Testis (tissue), 3 donors: Measurements from ENCODE around the gene RGS7. TPM values are rescaled to one million over a fixed set of nuclear protein-coding genes. Genes with fewer than 3 reads are reported as not detected.
"Not testable (repeated sequence)": the region's sequence is repeated elsewhere in the genome, so short reads cannot be mapped to it uniquely, and the experiment has no call there.

Experiments used
- DNase-seq: peaks from one replicate; pipeline ENCODE4 v3.0.0-alpha.2; 2019
- H3K27ac ChIP-seq, 2 donors: fragments of 200-600 bp; sonication (generic); one replicate each; pipeline ENCODE4 v1.5.1; 2019
- H3K27me3 ChIP-seq: fragments of 200-600 bp; sonication (generic); one replicate; pipeline ENCODE4 v1.5.1; 2019
- H3K36me3 ChIP-seq: fragments of 200-600 bp; sonication (generic); one replicate; pipeline ENCODE4 v1.5.1; 2017; ENCODE audit warnings: low read depth; ENCODE audit errors: missing control alignments
- H3K4me1 ChIP-seq: fragments of 200-600 bp; sonication (generic); one replicate; pipeline ENCODE4 v1.5.1; 2019
- H3K4me3 ChIP-seq, 2 donors: fragments of 200-600 bp; sonication (generic); one replicate each; pipeline ENCODE4 v1.5.1; 2017 to 2019
- H3K9me3 ChIP-seq: fragments of 200-600 bp; sonication (generic); one replicate; pipeline ENCODE4 v1.5.1; 2017
- POLR2A ChIP-seq: fragments of 450-650 bp; IDR thresholded peaks from one replicate; pipeline ENCODE4 v1.6.1; 2017; ENCODE audit warnings: antibody characterized with exemption, mild to moderate bottlenecking, moderate library complexity
- WGBS, 2 donors: methylation state at CpG; one replicate each; pipeline ENCODE4 v1.1.5; 2018; 5-methylcytosine and 5-hydroxymethylcytosine counted together
- intact Hi-C: fragments of 100-400 bp; cut with DNase I; formaldehyde crosslinking; loops from one replicate; pipeline ENCODE4 v1.15.1; 2023; ENCODE audit warnings: low total_unique reads
- polyA plus RNA-seq: library from polyadenylated mRNA; stranded (reverse); fragments of 350-450 nt; fragmentation: Illumina TruSeq; extraction: RNeasy Lipid Tissue Mini Kit (QIAGEN cat#74804); gene quantifications from one replicate; pipeline ENCODE4 v1.2.3, GENCODE V29; 2014; ENCODE audit warnings: low read depth, low replicate concordance; ENCODE audit not compliant: insufficient read depth
- total RNA-seq, 2 donors: library from RNA; depleted of rRNA; stranded (reverse); fragments of >200 nt; gene quantifications; one replicate each; pipeline ENCODE4 v1.2.3, GENCODE V29; 2016
- TF ChIP-seq, protein P1 (sequence below), 3 experiments: fragments of 450-650 bp in 2 of 3; fragments of 200-600 bp in 1 of 3; sonication (generic) in 1 of 3; IDR thresholded peaks; one replicate each; pipeline ENCODE4 v1.5.1; 2016 to 2019; ENCODE audit warnings: antibody characterized with exemption in 3 of 3, mild to moderate bottlenecking in 2 of 3, moderate library complexity in 1 of 3

Gene RGS7
- total and polyA plus RNA-seq, 3 donors from 2014 or later, result 5.0 to 6.6 (median 5.4) TPM

DNA sequence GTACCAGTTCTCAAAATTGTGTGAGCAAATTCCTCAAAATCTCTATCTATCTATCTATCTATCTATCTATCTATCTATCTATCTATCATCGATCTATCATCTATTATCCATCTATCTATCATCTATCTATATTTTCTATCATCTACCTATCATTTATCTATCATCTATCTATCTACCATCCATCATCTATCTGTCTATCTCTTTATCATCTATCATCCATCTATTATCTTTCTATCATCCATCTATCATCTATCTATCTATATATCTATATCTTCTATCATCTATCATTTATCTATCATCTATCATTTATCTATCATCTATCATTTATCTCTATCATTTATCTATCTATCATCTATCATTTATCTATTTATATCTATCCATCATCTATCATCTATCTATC lies 380.3 kb downstream of the RGS7 start:
- 93 to 100% methylated on average over 1 of the region's 1 CpG for WGBS, 2 donors
- H3K9me3 ChIP-seq, result no peaks in the 10 kb centered on the region
- intact Hi-C loops, result no loop called here

DNA sequence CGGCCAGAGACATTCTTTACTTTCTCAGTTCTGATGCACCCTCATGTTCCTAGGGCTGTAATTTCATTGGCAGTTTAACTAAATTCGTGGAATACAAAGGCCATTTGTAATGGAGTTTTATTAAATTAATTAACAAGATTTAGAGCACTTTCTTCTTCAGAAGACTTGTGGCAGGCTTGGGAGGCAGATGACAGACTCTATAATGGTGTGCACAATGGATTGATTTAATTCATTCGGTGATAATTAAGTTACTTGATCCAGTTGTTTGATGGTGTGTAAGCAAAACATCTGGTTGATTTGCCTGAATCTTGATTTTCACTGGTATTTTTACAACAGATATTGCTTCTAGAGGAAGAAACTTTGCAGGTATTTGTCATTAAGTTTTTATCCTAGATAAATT lies 383.1 kb downstream of the RGS7 start:
- no peaks in the 10 kb centered on the region for H3K9me3 ChIP-seq
- 82 to 90% methylated on average over 3 of the region's 3 CpGs for WGBS, 2 donors
- no peak overlapping the region for H3K4me3 ChIP-seq
- TF ChIP-seq, protein P1, sequence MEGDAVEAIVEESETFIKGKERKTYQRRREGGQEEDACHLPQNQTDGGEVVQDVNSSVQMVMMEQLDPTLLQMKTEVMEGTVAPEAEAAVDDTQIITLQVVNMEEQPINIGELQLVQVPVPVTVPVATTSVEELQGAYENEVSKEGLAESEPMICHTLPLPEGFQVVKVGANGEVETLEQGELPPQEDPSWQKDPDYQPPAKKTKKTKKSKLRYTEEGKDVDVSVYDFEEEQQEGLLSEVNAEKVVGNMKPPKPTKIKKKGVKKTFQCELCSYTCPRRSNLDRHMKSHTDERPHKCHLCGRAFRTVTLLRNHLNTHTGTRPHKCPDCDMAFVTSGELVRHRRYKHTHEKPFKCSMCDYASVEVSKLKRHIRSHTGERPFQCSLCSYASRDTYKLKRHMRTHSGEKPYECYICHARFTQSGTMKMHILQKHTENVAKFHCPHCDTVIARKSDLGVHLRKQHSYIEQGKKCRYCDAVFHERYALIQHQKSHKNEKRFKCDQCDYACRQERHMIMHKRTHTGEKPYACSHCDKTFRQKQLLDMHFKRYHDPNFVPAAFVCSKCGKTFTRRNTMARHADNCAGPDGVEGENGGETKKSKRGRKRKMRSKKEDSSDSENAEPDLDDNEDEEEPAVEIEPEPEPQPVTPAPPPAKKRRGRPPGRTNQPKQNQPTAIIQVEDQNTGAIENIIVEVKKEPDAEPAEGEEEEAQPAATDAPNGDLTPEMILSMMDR (IDR thresholded peaks at IDR 0.05), result no peak
- no peak for TF ChIP-seq POLR2A
- H3K36me3 ChIP-seq, result no peaks in the 10 kb centered on the region
- no peak overlapping the region for H3K27ac ChIP-seq
- intact Hi-C loops, result no loop called here
- H3K4me1 ChIP-seq, result no peaks in the 10 kb centered on the region
- no peak for DNase-seq
- H3K27me3 ChIP-seq, result no peaks in the 10 kb centered on the region

More for the DNA sequence above, 380.3 kb downstream of the RGS7 start:
- H3K4me1 ChIP-seq, result no peaks in the 10 kb centered on the region
- H3K27ac ChIP-seq, result no peak overlapping the region
- H3K27me3 ChIP-seq, result no peaks in the 10 kb centered on the region
- no peak for DNase-seq
- no peak overlapping the region for H3K4me3 ChIP-seq
- TF ChIP-seq POLR2A, result no peak
- TF ChIP-seq, protein P1 (IDR thresholded peaks at IDR 0.05), result no peak
- H3K36me3 ChIP-seq, result no peaks in the 10 kb centered on the region

DNA sequence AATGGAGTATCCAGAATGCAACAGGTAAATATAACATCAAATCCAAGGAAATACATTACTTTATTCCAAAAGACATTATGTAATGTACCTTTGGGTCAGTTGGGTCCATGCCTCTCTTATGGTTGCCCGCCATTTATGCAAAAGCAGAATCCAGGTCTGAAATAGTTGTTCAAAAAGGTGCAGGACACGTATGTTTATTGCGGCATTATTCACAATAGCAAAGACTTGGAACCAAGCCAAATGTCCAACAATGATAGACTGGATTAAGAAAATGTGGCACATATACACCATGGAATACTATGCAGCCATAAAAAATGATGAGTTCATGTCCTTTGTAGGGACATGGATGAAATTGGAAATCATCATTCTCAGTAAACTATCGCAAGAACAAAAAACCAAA lies 384.9 kb downstream of the RGS7 start:
- H3K9me3 ChIP-seq, H3K36me3 ChIP-seq, intact Hi-C loops, H3K27me3 ChIP-seq, H3K4me3 ChIP-seq, H3K27ac ChIP-seq, H3K4me1 ChIP-seq, DNase-seq: not testable (repeated sequence)
- WGBS, 2 donors, result 98 to 99% methylated on average over 3 of the region's 4 CpGs

DNA sequence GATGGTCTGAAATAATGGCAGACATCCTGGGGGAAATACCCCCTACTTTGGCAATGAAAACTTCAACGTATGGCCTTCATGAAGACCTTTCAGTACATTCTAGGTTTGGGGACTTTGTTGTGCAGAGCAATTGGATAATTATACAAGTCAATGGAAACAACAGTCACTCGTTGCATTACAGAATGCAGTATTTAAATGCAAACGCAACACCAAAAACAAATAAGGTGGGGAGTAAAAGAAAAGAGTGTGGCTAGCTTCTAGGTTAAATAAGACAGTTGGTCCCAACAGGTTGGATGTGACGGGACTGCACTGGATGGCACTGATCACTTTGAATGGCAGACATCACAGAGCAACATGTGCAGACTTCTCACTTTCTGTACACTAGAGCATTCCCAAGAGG lies 386.8 kb downstream of the RGS7 start:
- no peaks in the 10 kb centered on the region for H3K36me3 ChIP-seq
- no peaks in the 10 kb centered on the region for H3K27me3 ChIP-seq
- H3K27ac ChIP-seq, result no peak overlapping the region
- WGBS, 2 donors, result 71 to 79% methylated on average over 4 of the region's 4 CpGs
- intact Hi-C loops, result no loop called here
- H3K4me1 ChIP-seq, result no peaks in the 10 kb centered on the region
- no peaks in the 10 kb centered on the region for H3K9me3 ChIP-seq
- no peak for DNase-seq
- TF ChIP-seq, protein P1 (IDR thresholded peaks at IDR 0.05), result no peak
- TF ChIP-seq POLR2A, result no peak
- H3K4me3 ChIP-seq, result no peak overlapping the region

DNA sequence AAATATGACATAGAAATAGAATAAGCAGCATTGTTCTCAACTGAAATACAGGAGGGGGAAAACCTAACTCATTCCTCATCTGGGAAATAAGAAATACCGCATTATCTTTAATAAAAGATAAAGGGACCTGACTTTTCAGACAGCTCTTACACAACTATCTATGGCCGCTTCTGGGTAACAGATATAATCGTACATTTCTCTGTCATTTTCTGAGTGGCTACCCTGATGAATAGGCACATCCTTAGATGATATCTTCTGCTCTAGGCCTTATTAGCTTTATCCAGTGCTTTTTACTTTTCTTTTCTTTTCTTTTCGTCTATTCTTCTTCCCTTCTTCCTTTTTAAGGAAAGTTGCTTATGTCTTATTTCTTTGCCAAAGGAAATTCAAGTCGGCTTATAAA lies 388.1 kb downstream of the RGS7 start:
- TF ChIP-seq, protein P1 (IDR thresholded peaks at IDR 0.05), result no peak
- no peak for TF ChIP-seq POLR2A
- DNase-seq, result no peak
- H3K36me3 ChIP-seq, result no peaks in the 10 kb centered on the region
- H3K9me3 ChIP-seq, result no peaks in the 10 kb centered on the region
- no peak overlapping the region for H3K4me3 ChIP-seq
- H3K27ac ChIP-seq, result no peak overlapping the region
- intact Hi-C loops, result no loop called here
- H3K4me1 ChIP-seq, result no peaks in the 10 kb centered on the region
- 65 to 76% methylated on average over 5 of the region's 5 CpGs for WGBS, 2 donors
- no peaks in the 10 kb centered on the region for H3K27me3 ChIP-seq
